A673 (cell line): ENCODE data around the gene MVB12B. TPM values are rescaled to one million over a fixed set of nuclear protein-coding genes. Genes with fewer than 3 reads are reported as not detected.

Source experiments
- BruUV-seq: library from RNA; stranded (reverse); fragments of 400-500 nt; replicated peaks from 2 replicates; lab custom pipeline; 2021; lab: Mats Ljungman, UMichigan
- CTCF ChIA-PET: fragments of 300-600 bp; sonication (Branson Sonifier 250); formaldehyde crosslinking; loops from one replicate; lab custom pipeline; 2022; ENCODE audit warnings: antibody characterized with exemption; lab: Charles Lee
- POLR2A ChIA-PET: fragments of 300-600 bp; sonication (Branson Sonifier 250); formaldehyde crosslinking; loops from one replicate; lab custom pipeline; 2022; ENCODE audit warnings: antibody characterized with exemption; ENCODE audit not compliant: low non-redundant PET; lab: Charles Lee
- DNase-seq: peaks from one replicate; pipeline ENCODE4 v3.0.0-alpha.2; 2015; ENCODE audit warnings: low spot score
- H3K27ac ChIP-seq: fragments of 200-600 bp; sonication (generic); 2 replicates; pipeline ENCODE4 v1.5.1; 2016; ENCODE audit warnings: mixed run types, low read depth, mild to moderate bottlenecking, mixed read lengths, antibody characterized with exemption, low read length; ENCODE audit not compliant: poor library complexity, severe bottlenecking
- H3K27me3 ChIP-seq: fragments of 200-600 bp; sonication (generic); replicated peaks from 2 replicates; pipeline ENCODE4 v1.6.1; 2017; ENCODE audit warnings: mixed run types, low read depth, mild to moderate bottlenecking, mixed read lengths, antibody characterized with exemption, low read length; ENCODE audit not compliant: insufficient read depth, poor library complexity
- H3K36me3 ChIP-seq: fragments of 200-600 bp; sonication (generic); 2 replicates; pipeline ENCODE4 v1.6.1; 2016; ENCODE audit warnings: mixed run types, mild to moderate bottlenecking, mixed read lengths, antibody characterized with exemption, low read length; ENCODE audit not compliant: insufficient read depth, poor library complexity, severe bottlenecking
- H3K4me1 ChIP-seq: fragments of 200-600 bp; sonication (generic); 2 replicates; pipeline ENCODE4 v1.6.1; 2017; ENCODE audit warnings: mixed run types, mild to moderate bottlenecking, mixed read lengths, antibody characterized with exemption, low read length; ENCODE audit not compliant: insufficient read depth, poor library complexity, severe bottlenecking
- H3K4me3 ChIP-seq: fragments of 200-600 bp; sonication (generic); 2 replicates; pipeline ENCODE4 v1.5.1; 2016; ENCODE audit warnings: low read depth, mixed run types, mild to moderate bottlenecking, mixed read lengths, low read length; ENCODE audit not compliant: poor library complexity, severe bottlenecking
- H3K9me3 ChIP-seq: fragments of 200-600 bp; sonication (generic); 2 replicates; pipeline ENCODE4 v1.6.1; 2016; ENCODE audit warnings: mixed run types, low read depth, mild to moderate bottlenecking, mixed read lengths, antibody characterized with exemption, low read length; ENCODE audit not compliant: poor library complexity, severe bottlenecking
- EZH2 ChIP-seq: fragments of 200-600 bp; sonication (generic); IDR thresholded peaks from 2 replicates; pipeline ENCODE4 v1.6.1; 2017; ENCODE audit warnings: borderline replicate concordance, low read depth, mild to moderate bottlenecking, mixed read lengths, antibody characterized with exemption, low read length; ENCODE audit not compliant: poor library complexity, severe bottlenecking
- intact Hi-C: fragments of 100-400 bp; cut with micrococcal nuclease; formaldehyde crosslinking; loops from one replicate; pipeline ENCODE4 v1.10.0; 2022; ENCODE audit not compliant: unreplicated experiment
- total RNA-seq: library from RNA; stranded (reverse); gene quantifications from 2 replicates; pipeline ENCODE4 v1.2.3, GENCODE V29; 2021
- TF ChIP-seq, protein P1 (sequence below): fragments of 300-800, 200-600 bp; sonication (generic); conservative IDR thresholded peaks from 2 replicates; pipeline ENCODE4 v1.5.1; 2017; ENCODE audit warnings: low read depth, mild to moderate bottlenecking, antibody characterized with exemption, low read length, moderate library complexity, mixed read lengths

Gene MVB12B
- total RNA-seq, 1 experiment from 2014 or later = 12.3 TPM

- BruUV-seq = no TSS peak
- DNase-seq = no peak
- Histone ChIP-seq H3K4me3 (no peak overlapping the region), H3K27ac (no peak overlapping the region), H3K36me3 (no peaks in the 10 kb centered on the region), H3K27me3 (no peaks in the 10 kb centered on the region), H3K9me3 (no peaks in the 10 kb centered on the region), H3K4me1 (no peaks in the 10 kb centered on the region)
- intact Hi-C loops = loop anchor here (10.0 kb wide), 1 partner anchor 206 kb away; no protein-coding TSS in a partner anchor
- no peak for TF ChIP-seq EZH2
- TF ChIP-seq, protein P1, sequence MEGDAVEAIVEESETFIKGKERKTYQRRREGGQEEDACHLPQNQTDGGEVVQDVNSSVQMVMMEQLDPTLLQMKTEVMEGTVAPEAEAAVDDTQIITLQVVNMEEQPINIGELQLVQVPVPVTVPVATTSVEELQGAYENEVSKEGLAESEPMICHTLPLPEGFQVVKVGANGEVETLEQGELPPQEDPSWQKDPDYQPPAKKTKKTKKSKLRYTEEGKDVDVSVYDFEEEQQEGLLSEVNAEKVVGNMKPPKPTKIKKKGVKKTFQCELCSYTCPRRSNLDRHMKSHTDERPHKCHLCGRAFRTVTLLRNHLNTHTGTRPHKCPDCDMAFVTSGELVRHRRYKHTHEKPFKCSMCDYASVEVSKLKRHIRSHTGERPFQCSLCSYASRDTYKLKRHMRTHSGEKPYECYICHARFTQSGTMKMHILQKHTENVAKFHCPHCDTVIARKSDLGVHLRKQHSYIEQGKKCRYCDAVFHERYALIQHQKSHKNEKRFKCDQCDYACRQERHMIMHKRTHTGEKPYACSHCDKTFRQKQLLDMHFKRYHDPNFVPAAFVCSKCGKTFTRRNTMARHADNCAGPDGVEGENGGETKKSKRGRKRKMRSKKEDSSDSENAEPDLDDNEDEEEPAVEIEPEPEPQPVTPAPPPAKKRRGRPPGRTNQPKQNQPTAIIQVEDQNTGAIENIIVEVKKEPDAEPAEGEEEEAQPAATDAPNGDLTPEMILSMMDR = no peak
- ChIA-PET POLR2A (no interaction called here), CTCF (no interaction called here)
Observed at GRCh38 chr9:126498331-126498730, 171.7 kb downstream of the MVB12B start.

- H3K27me3 ChIP-seq = no peaks in the 10 kb centered on the region
- H3K36me3 ChIP-seq = no peaks in the 10 kb centered on the region
- ChIA-PET CTCF (interaction anchor here (0.5 to 2.7 kb wide), 7 partner anchors 43 to 1381 kb away, joined by 3 to 21 read pairs (median 3); no protein-coding TSS in a partner anchor), POLR2A (no interaction called here)
- no peak overlapping the region for H3K27ac ChIP-seq
- H3K4me1 ChIP-seq = no peaks in the 10 kb centered on the region
- no peaks in the 10 kb centered on the region for H3K9me3 ChIP-seq
- BruUV-seq = no TSS peak
- DNase-seq = peak; percentile 62
- TF ChIP-seq, protein P1 = peak; percentile 99
- no peak for TF ChIP-seq EZH2
- intact Hi-C loops = loop anchor here (1.0 to 10.0 kb wide), 2 partner anchors 206 to 282 kb away; no protein-coding TSS in a partner anchor
- peak overlapping the region; percentile 52 for H3K4me3 ChIP-seq
Observed at GRCh38 chr9:126499005-126499910, 172.6 kb downstream of the MVB12B start.

- Histone ChIP-seq H3K4me1 (no peaks in the 10 kb centered on the region), H3K27ac (no peak overlapping the region), H3K27me3 (no peaks in the 10 kb centered on the region), H3K9me3 (no peaks in the 10 kb centered on the region), H3K4me3 (peak overlapping the region; percentile 52), H3K36me3 (no peaks in the 10 kb centered on the region)
- no peak for TF ChIP-seq EZH2
- TF ChIP-seq, protein P1 = no peak
- no peak for DNase-seq
- POLR2A ChIA-PET = no interaction called here
- no TSS peak for BruUV-seq
- CTCF ChIA-PET = interaction anchor here (0.6 to 2.7 kb wide), 6 partner anchors 14 to 282 kb away, joined by 3 to 21 read pairs (median 6); no protein-coding TSS in a partner anchor
- intact Hi-C loops = loop anchor here (1.0 to 10.0 kb wide), 2 partner anchors 205 to 281 kb away; no protein-coding TSS in a partner anchor
Observed at GRCh38 chr9:126499911-126500599, 173.4 kb downstream of the MVB12B start.
